ENCODE results near the gene RLF.
"Not testable (repeated sequence)": the region's sequence is repeated elsewhere in the genome, so short reads cannot be mapped to it uniquely, and the experiment has no call there.

RLF gene

GRCh38 chr1:40174788-40175187, 13.6 kb downstream of the RLF start:
- DNase-seq = no peak

- DNase-seq = not testable (repeated sequence)
Observed at GRCh38 chr1:40176989-40177388, 15.8 kb downstream of the RLF start.

GRCh38 chr1:40178200-40178599, 17.0 kb downstream of the RLF start:
- no peak for DNase-seq

GRCh38 chr1:40179496-40180089, 18.4 kb downstream of the RLF start:
- DNase-seq = no peak

GRCh38 chr1:40183055-40183710, 22.0 kb downstream of the RLF start:
- peak in 1 of 3 experiments; percentile 1 for DNase-seq

- DNase-seq = no peak
Observed at GRCh38 chr1:40184193-40184592, 23.0 kb downstream of the RLF start.

- no peak for DNase-seq
Observed at GRCh38 chr1:40185951-40186864, 25.0 kb downstream of the RLF start.

- DNase-seq = no peak
Observed at GRCh38 chr1:40187399-40187798, 26.2 kb downstream of the RLF start.

GRCh38 chr1:40194639-40195038, 33.5 kb downstream of the RLF start:
- not testable (repeated sequence) for DNase-seq

GRCh38 chr1:40197656-40198055, 36.5 kb downstream of the RLF start:
- DNase-seq = no peak

GRCh38 chr1:40199126-40199525, 37.9 kb downstream of the RLF start:
- peak in 1 of 3 experiments; percentile 40 for DNase-seq

GRCh38 chr1:40204856-40205255, 43.7 kb downstream of the RLF start:
- DNase-seq = no peak

- no peak for DNase-seq
Observed at GRCh38 chr1:40210511-40211204, 49.5 kb downstream of the RLF start.

GRCh38 chr1:40218333-40218732, 57.1 kb downstream of the RLF start:
- no peak for DNase-seq

GRCh38 chr1:40221471-40221905, 60.3 kb downstream of the RLF start:
- not testable (repeated sequence) for DNase-seq

GRCh38 chr1:40221977-40222772, 61.0 kb downstream of the RLF start:
- DNase-seq = no peak

- no peak for DNase-seq
Observed at GRCh38 chr1:40224040-40224439, 62.9 kb downstream of the RLF start.

GRCh38 chr1:40226192-40226591, 65.0 kb downstream of the RLF start:
- no peak for DNase-seq

GRCh38 chr1:40232444-40232843, 71.3 kb downstream of the RLF start:
- DNase-seq = no peak

- no peak for DNase-seq
Observed at GRCh38 chr1:40239626-40240025, 78.4 kb downstream of the RLF start.

- DNase-seq = no peak
Observed at GRCh38 chr1:40240390-40240789, 79.2 kb downstream of the RLF start.

GRCh38 chr1:40241362-40241761, 80.2 kb downstream of the RLF start:
- DNase-seq = no peak

Measured in NCI-H1417 (cell line).